ENCODE measurements around the gene PPFIA4.

Gene PPFIA4

GRCh38 chr1:203114202-203114601 lies 87.9 kb downstream of the PPFIA4 start:
- CTCF ChIA-PET = interaction anchor here (0.7 kb wide), 1 partner anchor 58 kb away, joined by 3 read pairs; no protein-coding TSS in a partner anchor
- TF ChIP-seq, protein P1, sequence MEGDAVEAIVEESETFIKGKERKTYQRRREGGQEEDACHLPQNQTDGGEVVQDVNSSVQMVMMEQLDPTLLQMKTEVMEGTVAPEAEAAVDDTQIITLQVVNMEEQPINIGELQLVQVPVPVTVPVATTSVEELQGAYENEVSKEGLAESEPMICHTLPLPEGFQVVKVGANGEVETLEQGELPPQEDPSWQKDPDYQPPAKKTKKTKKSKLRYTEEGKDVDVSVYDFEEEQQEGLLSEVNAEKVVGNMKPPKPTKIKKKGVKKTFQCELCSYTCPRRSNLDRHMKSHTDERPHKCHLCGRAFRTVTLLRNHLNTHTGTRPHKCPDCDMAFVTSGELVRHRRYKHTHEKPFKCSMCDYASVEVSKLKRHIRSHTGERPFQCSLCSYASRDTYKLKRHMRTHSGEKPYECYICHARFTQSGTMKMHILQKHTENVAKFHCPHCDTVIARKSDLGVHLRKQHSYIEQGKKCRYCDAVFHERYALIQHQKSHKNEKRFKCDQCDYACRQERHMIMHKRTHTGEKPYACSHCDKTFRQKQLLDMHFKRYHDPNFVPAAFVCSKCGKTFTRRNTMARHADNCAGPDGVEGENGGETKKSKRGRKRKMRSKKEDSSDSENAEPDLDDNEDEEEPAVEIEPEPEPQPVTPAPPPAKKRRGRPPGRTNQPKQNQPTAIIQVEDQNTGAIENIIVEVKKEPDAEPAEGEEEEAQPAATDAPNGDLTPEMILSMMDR (IDR thresholded peaks at IDR 0.05; ENCODE audit: control extremely low read depth, extremely low read depth, low read depth, missing control alignments) = no peak
- POLR2A ChIA-PET = no interaction called here
- no peak for DNase-seq (ENCODE audit: extremely low spot score)

- ChIA-PET POLR2A (no interaction called here), CTCF (interaction anchor here (1.1 kb wide), 1 partner anchor 13 kb away, joined by 4 read pairs; no protein-coding TSS in a partner anchor)
- no peak for DNase-seq (ENCODE audit: extremely low spot score)
- TF ChIP-seq, protein P1 (IDR thresholded peaks at IDR 0.05; ENCODE audit: control extremely low read depth, extremely low read depth, low read depth, missing control alignments) = no peak
These were observed 90.0 kb downstream of the PPFIA4 start for GRCh38 chr1:203116091-203116820.

DNA sequence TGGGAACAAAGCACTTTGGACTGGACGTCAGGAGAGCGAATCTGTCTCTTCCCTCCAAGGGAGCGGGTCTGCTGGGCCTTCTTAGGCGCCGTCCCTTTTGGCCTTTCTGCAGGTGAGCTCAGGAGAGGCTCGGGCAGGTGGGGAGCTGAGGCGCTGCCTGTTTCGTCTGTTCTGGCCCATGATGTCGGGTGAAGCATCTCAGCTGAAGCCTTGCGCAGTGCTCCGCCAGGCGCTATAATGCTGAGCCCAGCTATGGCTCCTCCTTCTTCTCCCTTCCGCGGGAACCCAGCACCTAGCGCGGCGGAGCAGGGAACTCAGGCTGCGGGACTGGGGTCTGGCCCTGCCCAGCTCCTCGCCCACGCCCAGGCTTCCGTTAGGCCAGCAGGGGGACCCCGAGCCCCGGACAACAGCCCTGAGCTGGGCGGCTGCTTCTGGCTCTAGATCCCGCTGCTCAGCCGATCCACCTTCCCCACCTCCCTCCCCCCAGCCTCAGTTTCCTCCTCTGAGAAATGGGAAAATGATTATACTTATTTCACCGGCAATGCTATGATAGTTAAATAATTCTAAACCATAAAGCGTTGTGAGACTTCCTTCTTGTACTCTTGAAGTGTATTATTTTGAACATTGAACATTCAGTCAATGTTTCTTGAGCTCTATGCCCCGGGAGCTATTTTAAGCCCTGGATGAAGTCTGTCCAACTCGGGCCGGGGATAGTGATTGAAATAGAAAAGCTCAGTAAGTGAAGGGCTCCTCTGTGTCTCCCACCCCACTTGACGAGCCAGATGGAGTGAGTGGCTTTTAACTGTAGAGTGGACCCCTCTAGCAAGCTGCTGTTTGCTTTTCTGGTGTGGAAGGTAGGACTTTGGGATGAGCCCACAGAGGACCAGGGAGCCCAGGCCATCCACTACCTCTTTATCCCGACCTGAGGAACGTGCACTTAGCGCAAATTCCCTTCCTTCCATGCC lies 91.6 kb downstream of the PPFIA4 start:
- TF ChIP-seq, protein P1 (IDR thresholded peaks at IDR 0.05; ENCODE audit: control extremely low read depth, extremely low read depth, low read depth, missing control alignments) = peak; percentile 61
- CTCF ChIA-PET = interaction anchor here (0.8 to 4.6 kb wide), 20 partner anchors 10 to 150 kb away, joined by 3 to 25 read pairs (median 4); no protein-coding TSS in a partner anchor
- peak; percentile 83 for DNase-seq (ENCODE audit: extremely low spot score)
- POLR2A ChIA-PET = no interaction called here

GRCh38 chr1:203120325-203121153 lies 94.2 kb downstream of the PPFIA4 start:
- POLR2A ChIA-PET = no interaction called here
- no peak for DNase-seq (ENCODE audit: extremely low spot score)
- CTCF ChIA-PET = interaction anchor here (0.5 to 4.6 kb wide), 6 partner anchors 14 to 96 kb away, joined by 3 to 25 read pairs (median 4); no protein-coding TSS in a partner anchor
- TF ChIP-seq, protein P1 (IDR thresholded peaks at IDR 0.05; ENCODE audit: control extremely low read depth, extremely low read depth, low read depth, missing control alignments) = no peak

- DNase-seq (ENCODE audit: extremely low spot score) = no peak
- POLR2A ChIA-PET = no interaction called here
- CTCF ChIA-PET = interaction anchor here (0.8 to 4.6 kb wide), 6 partner anchors 13 to 146 kb away, joined by 3 to 25 read pairs (median 4); no protein-coding TSS in a partner anchor
- TF ChIP-seq, protein P1 (IDR thresholded peaks at IDR 0.05; ENCODE audit: control extremely low read depth, extremely low read depth, low read depth, missing control alignments) = no peak
These were observed 95.1 kb downstream of the PPFIA4 start for GRCh38 chr1:203121186-203122015.

Data from GM10248 (cell line).